Endothelial cell of umbilical vein (primary cell): Measurements from ENCODE around the gene PARD3B. TPM values are rescaled to one million over a fixed set of nuclear protein-coding genes. Genes with fewer than 3 reads are reported as not detected.

Source experiments
- BruUV-seq: library from RNA; stranded (reverse); fragments of 400-500 nt; replicated peaks from 2 replicates; lab custom pipeline; 2021; lab: Mats Ljungman, UMichigan
- CTCF ChIA-PET: fragments of 300-600, 350-600 bp; sonication (Branson Sonifier 250); formaldehyde crosslinking; loops from one replicate; lab custom pipeline; 2021; ENCODE audit warnings: antibody characterized with exemption, inconsistent platforms; lab: Charles Lee
- POLR2A ChIA-PET: fragments of 300-600, 350-600 bp; sonication (Branson Sonifier 250); formaldehyde crosslinking; loops from one replicate; lab custom pipeline; 2021; ENCODE audit warnings: antibody characterized with exemption, inconsistent platforms; lab: Charles Lee
- DNase-seq: peaks from one replicate; pipeline ENCODE4 v3.0.0-alpha.2; 2011; ENCODE audit warnings: low read depth, low spot score
- FAIRE-seq: peaks from 2 replicates; lab custom pipeline; 2011; peaks lifted over from hg19 to GRCh38; lab: Jason Lieb, UNC
- H2AFZ ChIP-seq: 2 replicates; pipeline ENCODE4 v1.6.0; 2012; ENCODE audit warnings: low read depth, low read length, control low read depth, inconsistent platforms
- H3K27ac ChIP-seq: 2 replicates; pipeline ENCODE4 v1.5.1; 2011; ENCODE audit warnings: low read depth, mild to moderate bottlenecking, control low read depth, low read length, moderate library complexity; ENCODE audit not compliant: insufficient read depth
- H3K27me3 ChIP-seq, 2 experiments: 2 replicates each; pipeline versions ENCODE4 v1.6.0 to v1.6.1; 2011; ENCODE audit warnings: low read length in 2 of 2, mixed read lengths in 1 of 2; ENCODE audit not compliant: control insufficient read depth in 2 of 2, insufficient read depth in 2 of 2
- H3K36me3 ChIP-seq, 2 experiments: 2 replicates in 1 of 2; 3 replicates in 1 of 2; pipeline ENCODE4 v1.5.1; 2011; ENCODE audit warnings: low read length in 2 of 2, mild to moderate bottlenecking in 1 of 2, moderate library complexity in 1 of 2; ENCODE audit not compliant: control insufficient read depth in 2 of 2, insufficient read depth in 2 of 2; ENCODE audit errors: extremely low read depth in 1 of 2
- H3K4me1 ChIP-seq: 3 replicates; pipeline ENCODE4 v1.5.1; 2011; ENCODE audit warnings: mild to moderate bottlenecking, low read length; ENCODE audit not compliant: control insufficient read depth, insufficient read depth; ENCODE audit errors: extremely low read depth
- H3K4me2 ChIP-seq: 2 replicates; pipeline ENCODE4 v1.6.1; 2011; ENCODE audit warnings: low read length, control low read depth, mixed read lengths; ENCODE audit not compliant: insufficient read depth
- H3K4me3 ChIP-seq, 3 experiments: fragments of 200-600 bp in 1 of 3; sonication (generic), shearing (Covaris generic) in 1 of 3; replicated peaks in 1 of 3; 2 replicates each; pipeline ENCODE4 v1.5.1; 2011 to 2016; ENCODE audit warnings: control low read depth in 3 of 3, low read length in 3 of 3, mild to moderate bottlenecking in 2 of 3, inconsistent platforms in 1 of 3, low read depth in 1 of 3, moderate library complexity in 1 of 3; ENCODE audit not compliant: insufficient read depth in 1 of 3
- H3K79me2 ChIP-seq: 2 replicates; pipeline ENCODE4 v1.6.0; 2012; ENCODE audit warnings: low read length, inconsistent platforms; ENCODE audit not compliant: control insufficient read depth, insufficient read depth
- H3K9ac ChIP-seq: replicated peaks from 2 replicates; pipeline ENCODE3; 2011; ENCODE audit warnings: low read length, control low read depth; ENCODE audit not compliant: insufficient read depth; ENCODE audit errors: extremely low read depth
- H3K9me1 ChIP-seq: replicated peaks from 3 replicates; pipeline ENCODE4 v1.6.0; 2011; ENCODE audit warnings: mild to moderate bottlenecking, low read length; ENCODE audit not compliant: control insufficient read depth, insufficient read depth; ENCODE audit errors: extremely low read depth
- H3K9me3 ChIP-seq: replicated peaks from 2 replicates; pipeline ENCODE4 v1.5.1; 2012; ENCODE audit warnings: low read length, inconsistent platforms; ENCODE audit not compliant: control insufficient read depth, insufficient read depth
- H4K20me1 ChIP-seq: replicated peaks from 2 replicates; pipeline ENCODE3; 2011; ENCODE audit warnings: mild to moderate bottlenecking, low read length; ENCODE audit not compliant: control insufficient read depth, insufficient read depth; ENCODE audit errors: extremely low read depth
- CTCF ChIP-seq, 2 donors: IDR thresholded peaks; 1 replicate in 1 of 2; 2 replicates in 1 of 2; pipeline ENCODE4 v1.5.1; 2011; ENCODE audit warnings: low read length in 2 of 2, mild to moderate bottlenecking in 2 of 2, moderate library complexity in 2 of 2, control low read depth in 1 of 2, inconsistent platforms in 1 of 2, low read depth in 1 of 2; ENCODE audit not compliant: insufficient read depth in 1 of 2; ENCODE audit errors: extremely low read depth in 1 of 2
- EZH2 ChIP-seq: IDR thresholded peaks from 2 replicates; pipeline ENCODE4 v1.6.1; 2012; ENCODE audit warnings: borderline replicate concordance, low read depth, mild to moderate bottlenecking, moderate library complexity, low read length, inconsistent platforms; ENCODE audit not compliant: severe bottlenecking
- FOS ChIP-seq: IDR thresholded peaks from 2 replicates; pipeline ENCODE4 v1.6.1; 2011; ENCODE audit warnings: mild to moderate bottlenecking, low read length, moderate library complexity, borderline replicate concordance; ENCODE audit not compliant: insufficient read depth
- GATA2 ChIP-seq: IDR thresholded peaks from 2 replicates; pipeline ENCODE4 v1.7.0; 2011; ENCODE audit warnings: low read depth, mild to moderate bottlenecking, moderate library complexity, mixed read lengths, low read length; ENCODE audit not compliant: insufficient read length, insufficient read depth
- JUN ChIP-seq: IDR thresholded peaks from 2 replicates; pipeline ENCODE4 v1.6.1; 2011; ENCODE audit warnings: borderline replicate concordance, low read depth; ENCODE audit not compliant: insufficient read length, insufficient read depth
- MAX ChIP-seq: IDR thresholded peaks from 2 replicates; pipeline ENCODE4 v1.6.1; 2011; ENCODE audit not compliant: insufficient read depth, insufficient read length
- MYC ChIP-seq: IDR thresholded peaks from one replicate; pipeline ENCODE4 v1.6.1; 2011; ENCODE audit warnings: mild to moderate bottlenecking, low read depth, low read length
- POLR2A ChIP-seq: IDR thresholded peaks from 2 replicates; pipeline ENCODE4 v1.6.1; 2012; ENCODE audit warnings: low read depth, mild to moderate bottlenecking, control low read depth, low read length
- POLR2AphosphoS5 ChIP-seq: IDR thresholded peaks from 2 replicates; pipeline ENCODE4 v1.6.1; 2012; ENCODE audit warnings: low read depth, mild to moderate bottlenecking, control low read depth, low read length, moderate library complexity; ENCODE audit not compliant: insufficient read depth
- dilution Hi-C: fragments of 300-500 bp; cut with MboI; formaldehyde crosslinking; loops from one replicate; pipeline ENCODE4 v1.15.0; 2019; ENCODE audit warnings: low sequenced_read_pairs; ENCODE audit not compliant: extremely low pct_ligation_motif_present
- intact Hi-C: fragments of 100-400 bp; cut with micrococcal nuclease; formaldehyde crosslinking; loops from one replicate; pipeline ENCODE4 v1.10.0; 2022
- polyA plus RNA-seq, 4 experiments: library from polyadenylated mRNA; depleted of rRNA in 3 of 4; stranded (reverse) in 3 of 4; unstranded in 1 of 4; fragments of >200 nt; gene quantifications; 2 replicates each; pipeline versions ENCODE4 v1.2.1 to v1.2.3, GENCODE V29; 2011 to 2012; ENCODE audit warnings: missing spikeins in 1 of 4
- total RNA-seq: library from RNA; stranded (reverse); gene quantifications from 2 replicates; pipeline ENCODE4 v1.2.3, GENCODE V29; 2021

The PARD3B gene
- total and polyA plus RNA-seq, 2 donors (not counting 3 experiments of a cell fraction or from before 2014, with no cell fraction given), result 2.2 to 30.9 TPM

GRCh38 chr2:205509655-205510054, 964.4 kb downstream of the PARD3B start:
- H3K4me3 ChIP-seq, result no peak overlapping the region
- H3K36me3 ChIP-seq, result no peaks in the 10 kb centered on the region
- H3K27ac ChIP-seq, result no peak overlapping the region
- H3K9me3 ChIP-seq, result no peaks in the 10 kb centered on the region
- dilution Hi-C loops, result no loop called here
- POLR2A ChIA-PET, result no interaction called here
- H3K79me2 ChIP-seq, result no peaks in the 10 kb centered on the region
- no peak overlapping the region for H3K9ac ChIP-seq
- CTCF ChIA-PET, result interaction anchor here (0.8 to 1.3 kb wide), 2 partner anchors 22 to 416 kb away, joined by 3 to 4 read pairs; no protein-coding TSS in a partner anchor
- H3K9me1 ChIP-seq, result no peaks in the 10 kb centered on the region
- no peak overlapping the region for H2AFZ ChIP-seq
- no TSS peak for BruUV-seq
- intact Hi-C loops, result no loop called here
- H3K27me3 ChIP-seq, result no peaks in the 10 kb centered on the region
- TF ChIP-seq POLR2AphosphoS5, result no peak
- no peak for TF ChIP-seq JUN
- TF ChIP-seq GATA2, result no peak
- TF ChIP-seq MAX, result no peak
- TF ChIP-seq FOS, result no peak
- no peak for TF ChIP-seq POLR2A
- no peak for TF ChIP-seq MYC
- TF ChIP-seq CTCF (IDR thresholded peaks at IDR 0.05; ENCODE audit: extremely low read depth in 1 of 2, insufficient read depth in 1 of 2, low read depth in 1 of 2, low read length in 2 of 2), result no peak
- TF ChIP-seq EZH2, result no peak
- no peaks in the 10 kb centered on the region for H4K20me1 ChIP-seq
- H3K4me2 ChIP-seq, result no peak overlapping the region
- FAIRE-seq (no peak), DNase-seq (no peak)
- H3K4me1 ChIP-seq, result no peaks in the 10 kb centered on the region
